HG03066 (cell line): ENCODE results near the gene AP1AR.

Experiments used
- ATAC-seq: cut with Tn5 transposase; IDR thresholded peaks from one replicate; pipeline ENCODE4 v1.9.1; 2021; ENCODE audit warnings: low read depth; ENCODE audit not compliant: unreplicated experiment

Gene AP1AR

DNA sequence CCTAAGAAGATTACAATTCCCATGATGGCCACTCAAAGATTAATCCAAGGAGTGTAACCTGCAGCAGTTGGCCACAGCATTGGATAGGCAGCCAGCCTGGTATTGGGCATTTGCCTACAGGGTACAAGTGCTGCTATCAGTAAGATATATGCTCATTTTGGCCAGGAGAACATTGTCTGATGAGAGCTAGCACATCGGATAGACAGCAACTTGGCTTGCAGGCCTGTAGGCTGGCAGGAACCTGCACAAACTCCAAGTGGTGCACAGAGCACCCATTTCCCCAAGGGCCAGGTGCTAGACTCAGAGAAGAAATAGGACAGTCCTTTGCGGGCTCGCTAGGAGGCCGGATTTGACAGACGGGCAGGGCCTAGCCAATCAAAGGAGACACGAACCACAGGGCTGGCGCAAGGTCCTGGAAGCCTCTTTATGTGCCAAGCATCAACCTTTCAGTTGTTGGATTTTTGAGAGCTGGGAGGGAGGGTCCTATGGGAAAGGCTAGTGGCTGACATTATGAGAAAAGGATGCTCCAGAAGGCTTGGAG, 11.7 kb upstream of the AP1AR start:
- no peak for ATAC-seq

DNA sequence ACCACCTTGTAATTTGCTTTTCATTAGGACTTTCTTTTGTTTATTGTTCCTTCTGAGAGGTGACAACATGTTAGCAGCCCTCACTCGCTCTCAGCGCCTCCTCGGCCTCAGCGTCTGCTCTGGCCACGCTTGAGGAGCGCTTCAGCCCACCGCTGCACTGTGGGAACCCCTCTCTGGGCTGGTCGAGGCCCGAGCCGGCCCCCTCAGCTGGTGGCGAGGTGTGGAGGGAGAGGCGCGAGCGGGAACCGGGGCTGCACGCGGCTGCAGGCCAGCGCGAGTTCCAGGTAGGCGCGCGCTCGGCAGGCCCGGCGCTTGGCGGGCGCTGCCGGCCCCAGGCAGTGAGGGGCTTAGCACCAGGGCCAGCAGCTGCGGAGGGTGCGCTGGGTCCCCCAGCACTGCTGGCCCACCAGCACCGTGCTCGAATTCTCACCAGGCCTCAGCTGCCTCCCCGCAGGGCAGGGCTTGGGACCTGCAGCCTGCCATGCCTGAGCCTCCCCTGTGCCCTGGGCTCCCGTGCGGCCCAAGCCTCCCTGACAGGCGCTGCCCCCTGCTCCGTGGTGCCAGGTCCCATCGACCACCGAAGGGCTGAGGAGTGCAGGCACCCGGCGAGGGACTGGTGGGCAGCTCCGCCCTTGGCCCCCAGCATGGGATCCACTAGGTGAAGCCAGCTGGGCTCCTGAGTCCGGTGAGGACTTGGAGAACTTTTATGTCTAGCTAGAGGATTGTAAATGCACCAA, 9.2 kb upstream of the AP1AR start:
- no peak for ATAC-seq

GRCh38 chr4:112225157-112225556, 6.4 kb upstream of the AP1AR start:
- ATAC-seq = no peak

DNA sequence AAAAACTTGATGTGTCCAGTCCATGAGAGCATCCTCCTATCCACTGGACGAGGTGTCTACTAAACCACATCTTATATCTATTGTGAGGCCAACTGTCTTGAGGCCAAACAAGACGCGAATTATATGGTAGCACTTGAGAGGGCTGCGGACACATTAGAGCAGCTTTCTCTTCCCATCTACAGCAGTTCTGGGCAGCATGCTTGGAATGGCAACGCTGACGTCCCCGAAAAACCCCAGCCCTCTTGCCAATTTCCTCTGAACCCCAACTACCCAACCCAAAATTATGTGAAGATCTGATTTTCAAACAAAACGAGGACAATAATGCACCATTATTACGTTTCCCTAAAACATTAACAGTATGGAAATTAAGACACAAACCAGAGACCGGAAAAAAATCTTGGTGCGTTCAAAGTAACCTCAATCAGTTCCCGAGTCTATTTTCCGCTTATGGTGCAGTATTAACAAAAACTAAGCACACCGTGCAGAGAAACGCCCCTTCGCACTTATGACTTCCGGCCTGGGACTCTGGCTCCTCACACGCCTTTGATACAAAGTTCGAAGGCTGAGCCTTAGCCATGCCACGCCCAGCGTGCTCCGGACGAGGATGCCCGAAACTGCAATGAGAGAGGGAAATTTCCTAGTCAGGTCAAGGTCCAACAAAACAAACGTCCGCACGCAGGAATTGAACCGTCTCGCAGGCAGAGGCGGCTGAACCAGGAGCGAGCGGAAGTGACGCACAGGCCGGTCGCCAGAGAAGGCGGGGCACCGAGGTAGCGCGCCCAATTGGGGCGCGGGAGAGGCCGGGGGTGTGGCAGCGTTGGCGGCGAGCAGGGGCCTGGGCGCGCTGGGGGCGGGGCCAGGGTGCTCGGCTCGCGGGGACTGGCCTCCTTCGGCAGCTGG, 458 bp upstream of the AP1AR start:
- ATAC-seq = peak; percentile 75

DNA sequence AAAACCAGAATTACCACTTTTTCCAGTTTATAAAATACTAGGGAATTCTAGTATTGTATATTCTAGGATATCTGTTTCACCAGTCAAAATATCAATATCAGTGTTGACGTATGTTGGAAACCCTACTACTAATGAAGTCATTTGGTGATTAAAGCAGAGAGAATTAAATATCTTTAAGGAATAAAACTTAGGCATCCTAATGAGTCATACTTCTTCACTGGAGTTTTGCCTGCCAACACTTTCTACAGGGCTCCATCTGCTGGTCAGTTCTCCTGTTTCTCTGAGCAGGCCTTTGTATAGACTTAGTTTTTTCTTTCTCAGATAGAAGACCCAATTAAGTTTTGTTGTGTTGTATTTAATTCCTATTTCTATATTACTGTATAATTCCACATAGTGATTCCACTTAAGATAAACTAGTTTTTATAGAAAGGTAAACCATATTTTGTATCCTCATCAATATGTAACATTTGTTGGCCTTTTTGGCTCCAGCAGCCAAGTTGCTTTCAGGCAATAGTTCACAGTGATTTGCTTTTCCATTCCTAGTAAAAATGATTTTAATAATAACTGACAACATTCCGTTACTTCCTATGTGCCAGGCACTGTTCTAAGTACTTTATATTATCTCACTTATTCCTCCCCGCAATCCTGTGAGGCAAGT, 3.5 kb downstream of the AP1AR start:
- ATAC-seq = no peak

- no peak for ATAC-seq
These were observed 4.5 kb downstream of the AP1AR start for GRCh38 chr4:112236040-112236439.

DNA sequence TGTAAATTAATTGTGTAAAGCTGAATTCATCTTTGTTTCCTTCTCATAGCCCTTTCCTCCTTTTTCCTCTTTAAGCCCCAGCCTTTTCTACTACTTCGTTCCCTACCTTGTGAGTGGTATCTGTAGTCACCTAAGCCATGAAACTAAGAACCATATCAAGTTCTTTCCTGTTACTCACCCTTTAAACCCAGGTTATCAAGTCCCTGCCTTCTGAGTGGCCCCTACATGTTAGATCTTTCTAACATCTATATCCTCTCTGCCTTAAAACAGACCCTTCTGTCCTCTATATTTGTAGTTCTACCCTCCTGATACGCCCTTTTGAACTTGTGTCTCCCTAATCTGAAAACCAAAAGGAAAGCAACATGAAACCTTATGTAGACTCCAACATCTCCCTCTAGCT, 7.2 kb downstream of the AP1AR start:
- ATAC-seq = no peak

- no peak for ATAC-seq
These were observed 13.8 kb downstream of the AP1AR start for GRCh38 chr4:112245383-112245782.

- ATAC-seq = no peak
These were observed 15.4 kb downstream of the AP1AR start for GRCh38 chr4:112247021-112247420.

DNA sequence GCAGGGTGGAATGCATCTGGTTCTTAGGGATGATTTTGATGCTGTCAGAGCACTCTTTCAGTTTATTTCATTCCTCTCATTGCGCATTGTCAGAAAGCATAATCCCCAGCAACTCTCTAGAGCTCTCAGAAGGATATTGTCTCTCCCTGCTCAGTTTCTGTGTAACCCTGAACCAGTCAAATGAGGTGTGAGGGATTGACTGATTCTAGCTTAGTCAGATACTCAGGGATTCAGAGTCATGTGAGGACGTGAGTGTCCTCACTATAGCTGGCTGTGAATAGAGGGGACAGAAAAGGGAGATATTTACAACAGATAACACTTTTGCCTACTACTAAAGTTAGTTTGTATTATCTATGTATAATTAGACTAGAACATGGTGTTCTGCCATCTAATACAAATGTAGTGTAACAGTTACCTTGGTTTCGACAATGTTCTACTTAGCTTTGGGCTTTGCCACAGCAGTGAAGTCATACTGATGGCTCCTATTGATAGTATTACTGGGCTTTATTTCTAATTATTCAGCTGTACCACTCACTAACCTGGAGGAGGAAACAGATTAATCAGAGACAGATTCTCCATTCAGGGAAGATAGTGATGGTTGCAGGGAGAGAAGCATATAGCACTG, 19.5 kb downstream of the AP1AR start:
- no peak for ATAC-seq

DNA sequence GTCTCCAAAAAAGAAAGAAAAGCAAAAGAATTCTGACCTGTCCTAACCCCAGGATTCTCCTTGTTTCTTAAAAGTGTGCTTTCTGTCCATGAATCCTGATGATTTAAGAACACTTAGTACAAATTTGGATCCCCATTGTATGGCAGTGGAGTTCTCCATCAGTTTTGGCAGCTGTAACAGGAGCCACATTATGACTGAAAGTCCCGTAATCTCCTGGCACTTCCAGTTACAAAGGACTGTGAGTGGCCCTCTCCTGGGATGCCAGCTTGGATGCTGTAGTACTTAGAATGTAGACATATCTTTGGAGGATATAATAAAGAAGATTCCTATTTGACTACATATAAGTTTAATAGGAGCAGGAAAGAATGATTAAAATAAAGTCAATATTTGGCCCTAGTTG, 20.6 kb downstream of the AP1AR start:
- no peak for ATAC-seq

DNA sequence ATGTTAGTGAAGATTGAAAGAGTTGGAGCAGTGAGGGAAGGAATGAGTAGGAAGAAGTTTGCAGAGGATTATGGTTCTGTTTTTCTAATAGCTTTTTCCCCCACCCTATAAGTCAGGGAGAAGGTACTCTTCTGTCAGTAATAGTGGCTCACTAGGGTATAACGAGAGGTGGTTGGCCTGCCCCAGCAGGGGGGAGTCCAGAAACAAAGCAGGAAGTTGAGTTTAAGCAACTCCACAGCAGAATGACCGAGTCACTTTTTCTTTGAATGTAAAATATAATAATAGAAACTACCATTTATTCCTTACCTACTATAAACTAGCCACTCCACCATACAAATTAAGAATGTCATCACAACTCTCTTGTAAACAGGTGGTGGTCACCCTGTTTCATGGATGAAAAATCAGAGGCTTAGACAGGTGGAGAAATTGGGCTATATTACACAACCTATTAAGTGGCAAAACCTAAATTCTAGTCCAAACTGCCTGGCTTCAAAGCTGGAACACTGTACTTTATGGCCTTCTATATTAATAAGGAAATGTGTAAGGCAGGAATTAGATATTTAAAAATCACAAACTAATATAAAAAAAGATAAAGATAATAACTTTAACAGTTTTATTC, 21.9 kb downstream of the AP1AR start:
- no peak for ATAC-seq

- no peak for ATAC-seq
These were observed 25.5 kb downstream of the AP1AR start for GRCh38 chr4:112257098-112257497.

- ATAC-seq = no peak
These were observed 35.2 kb downstream of the AP1AR start for GRCh38 chr4:112266823-112267222.

DNA sequence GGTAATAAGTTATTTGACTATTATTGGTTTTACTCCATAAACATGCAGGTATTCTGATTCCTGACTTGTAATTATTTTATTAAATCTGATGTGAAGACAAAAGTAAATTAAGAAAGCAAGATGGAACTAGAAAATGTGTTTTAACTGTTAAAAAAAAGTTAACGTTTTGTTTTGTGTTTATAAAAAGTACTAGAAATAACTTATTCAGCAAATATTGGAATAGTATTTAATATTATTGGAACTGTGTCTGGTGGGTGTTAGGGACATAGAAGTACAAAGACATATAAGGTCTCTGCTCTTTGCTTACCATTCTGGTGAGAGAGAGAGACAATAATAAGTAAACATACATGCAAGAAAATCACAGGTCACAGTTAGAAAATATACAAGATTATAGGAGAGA, 38.5 kb downstream of the AP1AR start:
- no peak for ATAC-seq

DNA sequence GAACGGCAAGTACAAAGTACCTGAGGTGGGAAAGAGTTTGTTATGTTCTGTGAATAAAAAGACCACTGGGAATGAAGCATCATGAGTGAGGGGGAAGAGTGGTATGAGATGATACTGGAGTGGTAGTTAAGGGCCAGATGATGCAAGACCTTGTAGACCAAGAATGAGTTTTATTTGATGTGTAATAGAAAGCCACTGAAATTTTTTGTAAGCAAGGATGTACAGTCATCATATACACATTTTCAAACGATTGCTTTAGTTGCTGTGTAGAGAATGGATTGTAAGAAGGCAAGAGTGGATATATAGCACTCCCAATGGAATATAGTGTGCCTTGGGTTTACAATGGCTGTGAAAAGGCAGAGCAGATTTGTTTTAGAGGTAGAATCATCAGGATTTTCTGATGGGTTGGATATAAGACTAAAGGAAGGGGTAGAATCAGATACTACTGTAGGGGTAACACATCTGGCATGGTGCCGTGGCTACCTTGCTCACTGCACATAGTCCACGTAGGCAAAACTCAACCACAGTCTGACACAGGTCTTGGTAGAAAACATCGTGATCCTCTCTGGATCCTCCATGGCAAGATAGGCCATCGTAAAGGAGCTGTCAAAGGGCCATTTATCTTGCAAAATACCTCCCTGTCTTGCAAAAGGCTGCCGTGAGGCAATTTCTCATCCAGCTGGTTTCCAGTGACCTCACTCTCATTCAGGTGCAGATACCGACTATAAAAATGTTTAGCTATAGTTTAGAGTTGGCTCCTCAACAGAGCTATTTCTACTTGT, 39.2 kb downstream of the AP1AR start:
- ATAC-seq = no peak

- ATAC-seq = no peak
These were observed 40.7 kb downstream of the AP1AR start for GRCh38 chr4:112272292-112272691.

DNA sequence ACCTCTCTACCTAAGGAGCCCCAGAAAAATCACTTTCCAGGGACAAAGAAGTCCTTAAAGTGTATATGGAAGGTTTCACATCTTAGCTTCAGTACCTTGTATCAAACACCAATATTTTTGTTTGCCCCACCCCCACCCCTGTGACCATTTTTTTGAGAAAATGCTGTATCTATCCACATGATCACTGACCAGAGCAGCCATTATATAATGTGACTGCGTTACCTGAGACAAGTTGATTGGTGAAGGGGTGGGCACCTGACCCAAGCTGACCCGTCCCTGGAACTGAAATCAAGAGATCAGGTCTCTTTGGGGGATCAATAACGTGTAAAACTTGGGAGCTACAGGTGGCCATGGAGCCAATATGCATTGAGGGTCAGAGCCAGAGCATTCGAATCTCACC, 43.4 kb downstream of the AP1AR start:
- no peak for ATAC-seq

DNA sequence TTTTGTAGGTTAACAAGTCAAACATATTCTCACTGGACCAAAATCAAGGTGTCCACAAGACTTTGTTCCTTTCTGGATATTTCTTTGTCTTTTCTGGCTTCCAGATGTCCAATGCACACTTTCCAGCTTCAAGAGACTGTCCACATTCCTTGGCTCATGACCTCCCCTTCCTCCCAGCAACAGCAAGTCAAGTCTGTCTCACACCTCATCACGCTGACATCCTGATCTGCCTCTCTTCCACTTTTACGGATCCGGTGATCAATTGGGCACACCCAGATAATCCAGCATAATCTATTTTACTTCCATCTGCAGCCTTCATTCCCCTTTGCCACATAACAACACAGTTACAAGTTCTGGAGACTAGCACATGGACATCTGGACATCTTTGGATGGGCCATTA, 44.5 kb downstream of the AP1AR start:
- no peak for ATAC-seq
